ENCODE results near the gene EMX2.

EMX2 gene

DNA sequence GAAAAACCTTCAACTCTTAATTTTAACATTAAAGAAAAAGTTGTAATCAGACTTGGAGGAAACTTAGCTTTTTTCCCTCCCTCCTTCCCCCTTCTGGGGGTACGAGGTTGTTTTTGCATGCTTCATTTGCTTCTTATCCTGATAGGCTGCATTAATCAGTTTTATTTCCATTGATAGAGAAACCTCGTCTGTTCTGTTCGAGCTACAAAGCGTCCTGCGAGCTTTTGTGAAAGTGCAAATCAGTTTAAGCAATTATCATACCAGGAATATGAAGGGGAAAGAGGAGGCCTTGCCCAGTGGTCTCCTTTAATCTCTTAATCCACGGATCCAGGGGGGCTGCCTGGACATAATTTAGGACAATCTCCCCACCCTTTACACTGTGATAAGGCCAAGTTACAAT lies 7.5 kb downstream of the EMX2 start:
- H3K9me3 ChIP-seq (ENCODE audit: control insufficient read depth, insufficient read depth, low read depth, low read length) = no peaks in the 10 kb centered on the region
- peaks cover 0 to 5% of the 10 kb centered on the region in 2 experiments; a peak in 1 of 3 replicates for H3K36me3 ChIP-seq (ENCODE audit: control insufficient read depth in 2 of 2, insufficient read depth in 1 of 2, low read length in 2 of 2)
- TF ChIP-seq ZNF544 (tag by site-specific recombination; IDR thresholded peaks at IDR 0.05) (no peak), ZNF211 (tag by site-specific recombination; IDR thresholded peaks at IDR 0.05; ENCODE audit: low read depth) (no peak), WT1 (tag by site-specific recombination; IDR thresholded peaks at IDR 0.05) (no peak), ZNF843 (tag by site-specific recombination; IDR thresholded peaks at IDR 0.05) (no peak), ZNF558 (tag by site-specific recombination; IDR thresholded peaks at IDR 0.05) (no peak), ZNF221 (tag by site-specific recombination; IDR thresholded peaks at IDR 0.05; ENCODE audit: borderline replicate concordance) (no peak), SP3 (tag by site-specific recombination; IDR thresholded peaks at IDR 0.05) (no peak), ZNF239 (tag by site-specific recombination; IDR thresholded peaks at IDR 0.05) (no peak), ZNF155 (tag by site-specific recombination; IDR thresholded peaks at IDR 0.05) (no peak), ZBTB7A (tag by site-specific recombination; IDR thresholded peaks at IDR 0.05; ENCODE audit: low read depth) (no peak), ZBTB48 (tag by site-specific recombination; IDR thresholded peaks at IDR 0.05) (no peak), ZIC2 (tag by site-specific recombination; IDR thresholded peaks at IDR 0.05) (no peak), ZNF707 (tag by site-specific recombination; IDR thresholded peaks at IDR 0.05) (no peak), ZBTB26 (tag by site-specific recombination; optimal IDR thresholded peaks at IDR 0.05) (no peak), KLF17 (tag by site-specific recombination; IDR thresholded peaks at IDR 0.05) (no peak)
- TF ChIP-seq, protein P1, sequence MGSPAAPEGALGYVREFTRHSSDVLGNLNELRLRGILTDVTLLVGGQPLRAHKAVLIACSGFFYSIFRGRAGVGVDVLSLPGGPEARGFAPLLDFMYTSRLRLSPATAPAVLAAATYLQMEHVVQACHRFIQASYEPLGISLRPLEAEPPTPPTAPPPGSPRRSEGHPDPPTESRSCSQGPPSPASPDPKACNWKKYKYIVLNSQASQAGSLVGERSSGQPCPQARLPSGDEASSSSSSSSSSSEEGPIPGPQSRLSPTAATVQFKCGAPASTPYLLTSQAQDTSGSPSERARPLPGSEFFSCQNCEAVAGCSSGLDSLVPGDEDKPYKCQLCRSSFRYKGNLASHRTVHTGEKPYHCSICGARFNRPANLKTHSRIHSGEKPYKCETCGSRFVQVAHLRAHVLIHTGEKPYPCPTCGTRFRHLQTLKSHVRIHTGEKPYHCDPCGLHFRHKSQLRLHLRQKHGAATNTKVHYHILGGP (tag by site-specific recombination; IDR thresholded peaks at IDR 0.05) = no peak
- ChIA-PET POLR2A (no interaction called here), CTCF (interaction anchor here (1.1 kb wide), 1 partner anchor 65 kb away, joined by 3 read pairs; no protein-coding TSS in a partner anchor)
- no peak overlapping the region for H3K27ac ChIP-seq (ENCODE audit: extremely low read depth, low read depth, low read length)
- H3K4me3 ChIP-seq (ENCODE audit: low read depth, low read length) = no peak overlapping the region
- no peaks in the 10 kb centered on the region; the same call in 1 of the 2 replicates for H3K4me1 ChIP-seq (ENCODE audit: control insufficient read depth, insufficient read depth, low read length)

GRCh38 chr10:117550599-117551329 lies 8.2 kb downstream of the EMX2 start:
- Histone ChIP-seq H3K4me3 (ENCODE audit: low read depth, low read length) (no peak overlapping the region), H3K9me3 (ENCODE audit: control insufficient read depth, insufficient read depth, low read depth, low read length) (no peaks in the 10 kb centered on the region), H3K27ac (ENCODE audit: extremely low read depth, low read depth, low read length) (no peak overlapping the region), H3K4me1 (ENCODE audit: control insufficient read depth, insufficient read depth, low read length) (no peaks in the 10 kb centered on the region), H3K36me3 (ENCODE audit: control insufficient read depth in 2 of 2, insufficient read depth in 1 of 2, low read length in 2 of 2) (peaks cover 0 to 5% of the 10 kb centered on the region in 2 experiments; a peak in 1 of 3 replicates)
- ChIA-PET POLR2A (no interaction called here), CTCF (interaction anchor here (1.1 kb wide), 1 partner anchor 64 kb away, joined by 3 read pairs; no protein-coding TSS in a partner anchor)
- no peak for TF ChIP-seq TRIM28 (IDR thresholded peaks at IDR 0.05; ENCODE audit: borderline replicate concordance, low read length)
- no peak for TF ChIP-seq ZNF157 (tag by site-specific recombination; IDR thresholded peaks at IDR 0.05)
- no peak for TF ChIP-seq ZNF639 (tag by site-specific recombination; IDR thresholded peaks at IDR 0.05)
- TF ChIP-seq KLF16 (tag by site-specific recombination; IDR thresholded peaks at IDR 0.05) = no peak
- TF ChIP-seq ZNF155 (tag by site-specific recombination; IDR thresholded peaks at IDR 0.05) = no peak
- TF ChIP-seq EGR2 (tag by site-specific recombination; IDR thresholded peaks at IDR 0.05; ENCODE audit: low read depth) = no peak
- no peak for TF ChIP-seq ZNF626 (tag by site-specific recombination; IDR thresholded peaks at IDR 0.05)
- TF ChIP-seq HOXA7 (CRISPR knock-in tag; IDR thresholded peaks at IDR 0.05; ENCODE audit: borderline replicate concordance) = no peak
- no peak for TF ChIP-seq ZNF791 (tag by site-specific recombination; IDR thresholded peaks at IDR 0.05)
- TF ChIP-seq ZFP69B (tag by site-specific recombination; IDR thresholded peaks at IDR 0.05) = no peak
- TF ChIP-seq, protein P2, sequence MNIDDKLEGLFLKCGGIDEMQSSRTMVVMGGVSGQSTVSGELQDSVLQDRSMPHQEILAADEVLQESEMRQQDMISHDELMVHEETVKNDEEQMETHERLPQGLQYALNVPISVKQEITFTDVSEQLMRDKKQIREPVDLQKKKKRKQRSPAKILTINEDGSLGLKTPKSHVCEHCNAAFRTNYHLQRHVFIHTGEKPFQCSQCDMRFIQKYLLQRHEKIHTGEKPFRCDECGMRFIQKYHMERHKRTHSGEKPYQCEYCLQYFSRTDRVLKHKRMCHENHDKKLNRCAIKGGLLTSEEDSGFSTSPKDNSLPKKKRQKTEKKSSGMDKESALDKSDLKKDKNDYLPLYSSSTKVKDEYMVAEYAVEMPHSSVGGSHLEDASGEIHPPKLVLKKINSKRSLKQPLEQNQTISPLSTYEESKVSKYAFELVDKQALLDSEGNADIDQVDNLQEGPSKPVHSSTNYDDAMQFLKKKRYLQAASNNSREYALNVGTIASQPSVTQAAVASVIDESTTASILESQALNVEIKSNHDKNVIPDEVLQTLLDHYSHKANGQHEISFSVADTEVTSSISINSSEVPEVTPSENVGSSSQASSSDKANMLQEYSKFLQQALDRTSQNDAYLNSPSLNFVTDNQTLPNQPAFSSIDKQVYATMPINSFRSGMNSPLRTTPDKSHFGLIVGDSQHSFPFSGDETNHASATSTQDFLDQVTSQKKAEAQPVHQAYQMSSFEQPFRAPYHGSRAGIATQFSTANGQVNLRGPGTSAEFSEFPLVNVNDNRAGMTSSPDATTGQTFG (tag by site-specific recombination; IDR thresholded peaks at IDR 0.05; ENCODE audit: borderline replicate concordance) = no peak
- no peak for TF ChIP-seq ZNF433 (tag by site-specific recombination; IDR thresholded peaks at IDR 0.05; ENCODE audit: low read depth)
- TF ChIP-seq ZNF266 (tag by site-specific recombination; IDR thresholded peaks at IDR 0.05; ENCODE audit: low read depth) = no peak

All from HEK293 (cell line).